PFSK-1 (cell line): ENCODE data around the gene CPLX1.

Source experiments
- FOXP2 ChIP-seq: optimal IDR thresholded peaks from 2 replicates; pipeline ENCODE3; 2011; ENCODE audit warnings: borderline replicate concordance, control low read depth, inconsistent platforms; ENCODE audit not compliant: insufficient read depth; ENCODE audit errors: extremely low read length, extremely low read depth
- POLR2AphosphoS5 ChIP-seq: IDR thresholded peaks from 2 replicates; pipeline ENCODE4 v1.6.1; 2012; ENCODE audit warnings: low read depth, mild to moderate bottlenecking, control low read depth, low read length, moderate library complexity
- REST ChIP-seq, 2 experiments: IDR thresholded peaks; 2 replicates each; pipeline versions ENCODE4 v1.6.1 to v1.8.0; 2011 to 2012; ENCODE audit warnings: low read depth in 2 of 2, low read length in 2 of 2, control low read depth in 1 of 2, inconsistent platforms in 1 of 2, mild to moderate bottlenecking in 1 of 2, moderate library complexity in 1 of 2; ENCODE audit not compliant: insufficient read depth in 1 of 2
- SIN3A ChIP-seq: IDR thresholded peaks from 2 replicates; pipeline ENCODE4 v1.6.1; 2012; ENCODE audit warnings: mild to moderate bottlenecking, low read length, moderate library complexity, borderline replicate concordance; ENCODE audit not compliant: insufficient read depth
- TAF1 ChIP-seq: IDR thresholded peaks from 2 replicates; pipeline ENCODE4 v1.6.1; 2012; ENCODE audit warnings: low read length, control low read depth, borderline replicate concordance; ENCODE audit not compliant: insufficient read depth

The CPLX1 gene

GRCh38 chr4:848803-849477 lies 23.0 kb upstream of the CPLX1 start:
- TF ChIP-seq REST (IDR thresholded peaks at IDR 0.05; ENCODE audit: insufficient read depth in 1 of 2, low read depth in 2 of 2, low read length in 2 of 2): no peak
- TF ChIP-seq TAF1: no peak

GRCh38 chr4:848307-848691 lies 22.4 kb upstream of the CPLX1 start:
- TF ChIP-seq FOXP2: no peak
- TF ChIP-seq TAF1: no peak
- TF ChIP-seq SIN3A: no peak
- no peak for TF ChIP-seq POLR2AphosphoS5
- TF ChIP-seq REST (IDR thresholded peaks at IDR 0.05; ENCODE audit: insufficient read depth in 1 of 2, low read depth in 2 of 2, low read length in 2 of 2): no peak

- TF ChIP-seq POLR2AphosphoS5 (no peak), REST (IDR thresholded peaks at IDR 0.05; ENCODE audit: insufficient read depth in 1 of 2, low read depth in 2 of 2, low read length in 2 of 2) (no peak), SIN3A (no peak), TAF1 (no peak), FOXP2 (no peak)
Observed at GRCh38 chr4:845836-846251, 19.9 kb upstream of the CPLX1 start.

GRCh38 chr4:845233-845835 lies 19.4 kb upstream of the CPLX1 start:
- TF ChIP-seq POLR2AphosphoS5 (no peak), FOXP2 (no peak), TAF1 (no peak), SIN3A (no peak), REST (IDR thresholded peaks at IDR 0.05; ENCODE audit: insufficient read depth in 1 of 2, low read depth in 2 of 2, low read length in 2 of 2) (no peak)

GRCh38 chr4:844752-845232 lies 18.9 kb upstream of the CPLX1 start:
- TF ChIP-seq POLR2AphosphoS5 (no peak), REST (IDR thresholded peaks at IDR 0.05; ENCODE audit: insufficient read depth in 1 of 2, low read depth in 2 of 2, low read length in 2 of 2) (no peak), TAF1 (no peak), SIN3A (no peak), FOXP2 (no peak)
